ENCODE measurements around the gene TUBB2B. TPM values are rescaled to one million over a fixed set of nuclear protein-coding genes. Genes with fewer than 3 reads are reported as not detected.

The TUBB2B gene
- total RNA-seq, 4 donors from 2014 or later, result 1.0 to 3.4 (median 2.5) TPM

DNA sequence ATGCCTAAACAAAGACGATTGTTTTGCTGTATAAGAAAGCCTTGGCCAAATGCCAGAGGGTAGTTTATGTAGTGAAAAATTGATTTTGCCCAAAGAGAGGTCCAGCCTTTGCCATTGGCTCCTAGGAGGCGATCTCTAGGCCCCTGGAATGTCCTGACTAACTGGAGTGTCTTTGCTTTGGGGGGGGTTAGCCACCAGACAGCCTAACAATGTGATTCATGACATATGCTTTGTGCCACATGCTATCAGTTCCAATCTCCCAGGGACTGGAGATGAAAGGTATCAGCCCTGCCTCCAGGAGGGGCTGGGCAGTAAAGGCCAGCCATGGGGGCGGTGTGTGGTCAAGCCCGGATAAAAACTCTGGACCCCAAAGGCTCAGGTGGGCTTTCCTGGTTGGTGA is 37.4 kb downstream of the TUBB2B start:
- TF ChIP-seq, protein P1, sequence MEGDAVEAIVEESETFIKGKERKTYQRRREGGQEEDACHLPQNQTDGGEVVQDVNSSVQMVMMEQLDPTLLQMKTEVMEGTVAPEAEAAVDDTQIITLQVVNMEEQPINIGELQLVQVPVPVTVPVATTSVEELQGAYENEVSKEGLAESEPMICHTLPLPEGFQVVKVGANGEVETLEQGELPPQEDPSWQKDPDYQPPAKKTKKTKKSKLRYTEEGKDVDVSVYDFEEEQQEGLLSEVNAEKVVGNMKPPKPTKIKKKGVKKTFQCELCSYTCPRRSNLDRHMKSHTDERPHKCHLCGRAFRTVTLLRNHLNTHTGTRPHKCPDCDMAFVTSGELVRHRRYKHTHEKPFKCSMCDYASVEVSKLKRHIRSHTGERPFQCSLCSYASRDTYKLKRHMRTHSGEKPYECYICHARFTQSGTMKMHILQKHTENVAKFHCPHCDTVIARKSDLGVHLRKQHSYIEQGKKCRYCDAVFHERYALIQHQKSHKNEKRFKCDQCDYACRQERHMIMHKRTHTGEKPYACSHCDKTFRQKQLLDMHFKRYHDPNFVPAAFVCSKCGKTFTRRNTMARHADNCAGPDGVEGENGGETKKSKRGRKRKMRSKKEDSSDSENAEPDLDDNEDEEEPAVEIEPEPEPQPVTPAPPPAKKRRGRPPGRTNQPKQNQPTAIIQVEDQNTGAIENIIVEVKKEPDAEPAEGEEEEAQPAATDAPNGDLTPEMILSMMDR (IDR thresholded peaks at IDR 0.05; ENCODE audit: low read depth), result no peak

DNA sequence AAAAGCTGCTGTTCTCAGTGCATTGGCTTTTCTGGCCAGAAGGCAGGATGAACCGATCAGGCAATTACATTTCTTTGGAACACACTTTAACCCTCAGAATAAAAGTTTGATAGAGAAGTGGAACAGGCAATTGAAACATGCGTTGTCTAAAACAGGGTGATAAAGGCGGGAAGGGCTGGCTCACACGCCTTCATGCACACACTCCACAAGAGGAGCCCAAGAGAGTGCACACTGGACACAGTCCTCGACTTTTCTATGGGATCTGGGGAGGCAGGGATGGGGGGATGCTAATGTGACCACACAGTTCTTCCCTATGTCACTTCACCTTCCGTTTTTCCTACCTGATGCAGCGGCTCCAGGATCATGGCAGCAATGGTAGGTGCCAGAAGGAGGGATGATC is 39.2 kb downstream of the TUBB2B start:
- TF ChIP-seq, protein P1 (IDR thresholded peaks at IDR 0.05; ENCODE audit: low read depth), result no peak

DNA sequence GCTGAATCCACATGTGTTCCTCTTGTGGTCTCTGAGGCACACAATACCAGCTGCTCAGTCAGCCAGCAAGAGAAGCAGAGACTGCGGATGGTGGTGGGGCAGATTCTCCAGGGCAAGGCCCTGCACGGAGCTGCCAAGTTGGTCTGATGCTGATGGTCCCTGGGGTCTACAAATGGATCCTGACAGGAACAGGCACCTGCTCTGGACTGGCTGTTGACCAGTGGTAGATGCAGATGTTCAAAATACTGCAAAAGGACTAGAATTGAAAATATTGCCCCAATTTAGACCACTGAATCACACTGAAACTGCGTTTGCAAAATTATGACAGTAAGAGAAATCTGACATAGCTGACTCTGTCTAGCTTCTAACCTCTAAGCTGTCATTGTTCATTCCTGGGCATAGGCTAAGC is 40.5 kb downstream of the TUBB2B start:
- TF ChIP-seq, protein P1 (IDR thresholded peaks at IDR 0.05; ENCODE audit: low read depth), result no peak

DNA sequence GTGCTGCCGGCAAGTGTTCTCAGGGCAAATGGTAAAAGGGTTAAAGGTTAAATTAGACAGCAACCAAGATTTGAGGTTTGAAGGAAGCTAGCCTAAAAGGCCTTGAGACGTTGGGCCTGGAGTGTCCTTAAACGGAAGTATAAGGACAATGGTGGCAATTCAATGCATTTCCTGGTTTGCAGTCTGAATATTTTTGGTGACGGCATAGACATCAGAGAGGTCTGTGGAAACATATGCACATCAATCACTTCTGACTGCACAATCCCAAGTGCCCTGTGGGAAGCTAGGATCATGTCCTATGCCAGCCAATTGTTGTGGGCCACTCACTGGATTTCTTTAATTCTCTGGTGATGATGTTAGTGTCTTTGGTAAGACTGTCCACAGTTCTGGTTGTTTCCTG is 44.4 kb downstream of the TUBB2B start:
- TF ChIP-seq, protein P1 (IDR thresholded peaks at IDR 0.05; ENCODE audit: low read depth), result no peak

DNA sequence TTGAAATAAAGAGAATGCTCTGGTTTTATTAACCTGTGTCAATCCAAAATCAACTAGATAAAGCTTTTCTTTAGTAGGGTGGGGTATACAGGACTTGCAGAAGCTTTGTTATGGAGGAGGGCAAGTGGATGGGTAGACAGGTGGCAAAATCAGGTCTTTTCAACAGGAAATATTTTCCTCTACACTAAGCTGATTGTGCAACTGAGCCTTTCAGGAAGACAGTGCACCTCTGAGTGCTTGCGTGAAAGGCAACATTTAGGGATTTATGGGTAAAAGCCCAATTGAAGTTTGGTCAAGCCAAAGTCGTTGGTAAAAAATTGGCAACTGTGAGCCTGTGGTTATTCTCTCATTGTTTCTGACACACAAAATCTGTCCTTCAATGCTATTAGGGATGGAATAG is 46.3 kb downstream of the TUBB2B start:
- TF ChIP-seq, protein P1 (IDR thresholded peaks at IDR 0.05; ENCODE audit: low read depth), result no peak

DNA sequence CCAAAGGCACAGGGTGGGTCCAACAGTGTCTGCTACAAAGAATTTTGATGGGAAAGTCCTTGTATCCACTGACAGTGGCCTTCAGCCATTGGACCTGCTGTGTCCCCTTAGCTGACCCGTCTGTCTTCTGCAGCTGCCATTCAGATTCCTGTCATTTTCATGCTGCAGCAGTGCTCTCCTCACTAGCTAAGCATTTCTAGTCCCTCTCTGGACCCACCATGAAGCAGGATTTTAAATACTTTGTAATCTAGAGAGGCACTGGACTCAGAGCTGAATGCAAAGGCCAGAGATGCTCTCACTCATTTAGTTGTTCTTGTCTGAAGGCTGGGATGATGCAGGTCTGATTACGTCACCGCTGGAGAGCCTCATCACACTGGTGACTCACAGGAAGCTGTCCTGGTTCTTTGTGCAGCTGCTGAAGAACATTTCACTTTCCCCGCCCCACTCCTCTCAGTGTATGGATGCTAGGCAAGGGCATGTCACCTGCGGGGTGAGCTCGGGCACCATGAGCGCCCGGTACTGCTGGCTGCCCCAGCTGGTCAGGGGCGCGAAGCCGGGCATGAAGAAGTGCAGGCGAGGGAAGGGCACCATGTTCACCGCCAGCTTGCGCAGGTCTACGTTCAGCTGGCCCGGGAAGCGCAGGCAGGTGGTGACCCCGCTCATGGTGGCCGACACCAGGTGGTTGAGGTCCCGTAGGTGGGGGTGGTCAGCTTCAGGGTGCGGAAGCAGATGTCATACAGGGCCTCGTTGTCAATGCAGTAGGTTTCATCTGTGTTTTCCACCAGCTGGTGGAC is 50.7 kb downstream of the TUBB2B start:
- TF ChIP-seq, protein P1 (IDR thresholded peaks at IDR 0.05; ENCODE audit: low read depth), result no peak

DNA sequence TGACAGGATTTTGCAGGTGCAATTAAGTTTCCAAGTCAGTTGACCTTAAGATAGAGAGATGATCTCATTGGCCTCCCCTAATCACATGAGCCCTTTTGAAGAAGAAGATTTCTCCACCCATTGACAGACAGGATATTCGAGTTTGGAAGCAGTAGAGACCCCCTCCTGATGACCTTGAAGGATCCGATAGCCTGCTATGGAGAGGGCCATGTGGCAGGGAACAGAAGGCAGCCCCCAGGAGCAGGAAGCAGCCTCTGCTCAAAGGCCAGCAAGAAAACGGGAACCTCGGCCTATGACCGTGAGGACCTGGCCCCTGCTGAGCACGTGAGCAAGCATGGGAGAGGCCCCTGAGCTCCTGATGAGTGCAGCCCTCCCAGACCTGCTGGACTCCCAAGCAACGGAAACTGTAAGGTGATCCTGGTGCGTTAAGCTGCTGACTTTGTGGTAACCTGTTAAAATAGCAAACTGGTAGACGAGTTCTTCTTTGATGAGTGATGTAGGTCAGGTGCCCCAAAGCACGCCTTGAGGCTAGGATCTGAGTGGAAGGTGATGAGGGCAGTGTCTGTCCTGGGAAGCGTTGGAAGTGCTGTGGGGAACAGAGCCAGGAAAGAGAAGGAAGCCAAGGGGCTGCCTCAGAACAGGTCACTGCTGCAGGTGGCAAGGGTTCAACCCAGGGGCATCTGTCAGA is 51.6 kb downstream of the TUBB2B start:
- TF ChIP-seq, protein P1 (IDR thresholded peaks at IDR 0.05; ENCODE audit: low read depth), result no peak
